A549 treated with AZD9567 at 1 μM for 4 hours (cell line): ENCODE results near the gene CTSV. TPM values are rescaled to one million over a fixed set of nuclear protein-coding genes. Genes with fewer than 3 reads are reported as not detected.

Experiments used
- total RNA-seq: library from RNA; stranded (reverse); fragments of 200-300 nt; extraction: Qiagen RNA extraction; gene quantifications from 5 replicates; pipeline ENCODE4 v1.2.3, GENCODE V29; 2022; ENCODE audit not compliant: insufficient read depth

The CTSV gene
- 12.5 to 15.7 TPM (median 13.4 TPM) in 5 replicates for total RNA-seq

DNA sequence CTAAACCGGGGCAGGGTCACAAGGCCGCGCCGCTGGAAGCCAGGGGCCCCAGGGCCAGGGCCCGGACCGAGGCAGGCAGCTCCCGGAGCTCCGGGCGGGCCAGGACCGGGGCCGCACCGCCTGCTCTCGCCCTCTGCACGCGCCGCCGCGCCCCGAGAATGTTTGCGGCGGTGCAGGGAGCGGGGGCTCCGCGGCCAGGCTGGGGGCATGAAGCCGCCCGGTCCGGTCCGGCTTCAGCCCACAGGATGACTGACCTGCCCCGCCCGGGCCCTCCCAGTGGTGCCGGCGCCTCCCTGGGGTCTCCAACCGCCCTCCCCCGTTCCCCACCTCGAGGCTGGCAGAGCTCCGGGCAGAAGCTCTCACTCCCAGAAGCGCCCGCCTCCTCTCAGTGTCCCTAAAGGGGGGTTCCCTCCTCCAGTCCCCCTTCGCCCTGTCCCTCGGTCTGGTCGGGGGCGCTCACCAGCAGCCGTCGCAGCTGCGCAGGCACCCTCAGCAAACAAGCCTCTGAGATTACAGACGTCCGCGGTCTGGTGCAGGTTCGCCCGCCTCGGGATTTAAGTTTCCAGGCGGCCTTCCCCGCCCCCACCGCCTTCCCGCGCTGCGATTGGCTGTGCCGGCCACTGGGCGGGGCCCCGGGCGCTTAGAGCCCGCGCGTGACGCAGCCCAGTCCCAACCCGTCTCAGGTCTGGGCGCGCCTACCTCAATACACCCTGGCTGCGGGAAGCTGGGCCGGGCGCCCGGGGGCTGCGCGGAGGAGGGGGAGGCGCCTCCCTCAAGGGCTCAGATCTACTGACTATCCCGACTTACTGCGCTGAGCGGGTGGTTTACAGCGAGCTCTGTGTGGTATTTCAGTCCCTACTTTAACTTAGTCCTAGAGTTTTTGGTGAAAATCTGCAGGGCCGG lies at the start of gene CTSV:
Gene CTSV, minus strand, starts transcription at position 532 of the 903 bp plus-strand sequence. CDS start 1,099 bp downstream, outside the sequence.

Other genes with a start within 250 kb of the CTSV start
- gene ZNF782, start 184.6 kb downstream of the CTSV start, total RNA-seq: 0.76 to 2.2 TPM (median 1.9 TPM) in 5 replicates
- 0.05 TPM in 1 of 5 replicates, not detected in the others for gene NUTM2G, start 110.3 kb downstream of the CTSV start, total RNA-seq